Right atrium auricular region (tissue), 2 donors: ENCODE data around the gene PRCP. TPM values are rescaled to one million over a fixed set of nuclear protein-coding genes. Genes with fewer than 3 reads are reported as not detected.
A peak's percentile ranks its signal among the peaks of the same experiment; 100 is the strongest.
"Not testable (repeated sequence)": the region's sequence is repeated elsewhere in the genome, so short reads cannot be mapped to it uniquely, and the experiment has no call there.

Experiments
- DNase-seq: peaks from one replicate; pipeline ENCODE4 v3.0.0-alpha.2; 2019; ENCODE audit warnings: low spot score
- H3K27ac ChIP-seq, 2 donors: fragments of 200-600 bp; sonication (generic); 1 replicate in 1 of 2; 2 replicates in 1 of 2; pipeline ENCODE4 v1.5.1; 2016 to 2019
- H3K27me3 ChIP-seq, 2 donors: fragments of 200-600 bp; sonication (generic); one replicate each; pipeline versions ENCODE4 v1.5.1 to v1.6.0; 2017 to 2019
- H3K36me3 ChIP-seq: fragments of 200-600 bp; sonication (generic); one replicate; pipeline ENCODE4 v1.5.1; 2016
- H3K4me1 ChIP-seq, 2 donors: fragments of 200-600 bp; sonication (generic); one replicate each; pipeline versions ENCODE4 v1.5.1 to v1.6.0; 2017 to 2019
- H3K4me3 ChIP-seq, 2 donors: fragments of 200-600 bp; sonication (generic); 1 replicate in 1 of 2; 2 replicates in 1 of 2; pipeline ENCODE4 v1.5.1; 2017 to 2019; ENCODE audit warnings: mild to moderate bottlenecking in 1 of 2, moderate library complexity in 1 of 2
- H3K9me3 ChIP-seq, 2 donors: fragments of 200-600 bp; sonication (generic); one replicate each; pipeline ENCODE4 v1.5.1; 2019
- CTCF ChIP-seq, 2 donors: fragments of 200-600 bp; sonication (generic); IDR thresholded peaks; one replicate each; pipeline ENCODE4 v1.5.1; 2019; ENCODE audit warnings: antibody characterized with exemption in 2 of 2
- total RNA-seq, 2 donors: library from RNA; depleted of rRNA; stranded (reverse); fragments of >200 nt; gene quantifications; one replicate each; pipeline ENCODE4 v1.1.0, GENCODE V29; 2016

The PRCP gene
- total RNA-seq, 2 donors from 2014 or later, result 52.5 to 60.1 TPM

GRCh38 chr11:82930229-82930628 is 30.0 kb upstream of the PRCP start:
- Histone ChIP-seq H3K4me3 (no peak overlapping the region), H3K9me3 (no peaks in the 10 kb centered on the region), H3K4me1 (no peaks in the 10 kb centered on the region), H3K27me3 (no peaks in the 10 kb centered on the region), H3K27ac (no peak overlapping the region), H3K36me3 (no peaks in the 10 kb centered on the region)
- no peak for DNase-seq
- no peak for TF ChIP-seq CTCF (IDR thresholded peaks at IDR 0.05)

- Histone ChIP-seq H3K27me3 (no peaks in the 10 kb centered on the region), H3K4me3 (no peak overlapping the region), H3K9me3 (no peaks in the 10 kb centered on the region), H3K4me1 (no peaks in the 10 kb centered on the region), H3K36me3 (no peaks in the 10 kb centered on the region), H3K27ac (no peak overlapping the region)
- DNase-seq, result no peak
- no peak for TF ChIP-seq CTCF (IDR thresholded peaks at IDR 0.05)
These were observed 28.9 kb upstream of the PRCP start for GRCh38 chr11:82929121-82929520.

GRCh38 chr11:82927264-82927880 is 27.1 kb upstream of the PRCP start:
- no peak overlapping the region for H3K4me3 ChIP-seq
- no peaks in the 10 kb centered on the region for H3K9me3 ChIP-seq
- no peaks in the 10 kb centered on the region for H3K36me3 ChIP-seq
- H3K27me3 ChIP-seq, result no peaks in the 10 kb centered on the region
- peak; percentile 79 to 84 for TF ChIP-seq CTCF (IDR thresholded peaks at IDR 0.05)
- no peak for DNase-seq
- H3K27ac ChIP-seq, result no peak overlapping the region
- no peaks in the 10 kb centered on the region for H3K4me1 ChIP-seq

GRCh38 chr11:82924522-82925224 is 24.4 kb upstream of the PRCP start:
- no peaks in the 10 kb centered on the region for H3K9me3 ChIP-seq
- no peak for TF ChIP-seq CTCF (IDR thresholded peaks at IDR 0.05)
- no peaks in the 10 kb centered on the region for H3K4me1 ChIP-seq
- no peaks in the 10 kb centered on the region for H3K27me3 ChIP-seq
- DNase-seq, result no peak
- H3K36me3 ChIP-seq, result no peaks in the 10 kb centered on the region
- H3K4me3 ChIP-seq, result no peak overlapping the region
- no peak overlapping the region for H3K27ac ChIP-seq

- H3K4me1 ChIP-seq, H3K27ac ChIP-seq, DNase-seq, H3K4me3 ChIP-seq, H3K36me3 ChIP-seq, H3K9me3 ChIP-seq, H3K27me3 ChIP-seq: not testable (repeated sequence)
These were observed 22.4 kb upstream of the PRCP start for GRCh38 chr11:82922396-82923173.

- not testable (repeated sequence) for H3K4me1 ChIP-seq, H3K27me3 ChIP-seq, DNase-seq, H3K27ac ChIP-seq, H3K9me3 ChIP-seq, H3K36me3 ChIP-seq, H3K4me3 ChIP-seq
These were observed 20.0 kb upstream of the PRCP start for GRCh38 chr11:82920227-82920626.

GRCh38 chr11:82919786-82920185 is 19.6 kb upstream of the PRCP start:
- H3K27ac ChIP-seq, DNase-seq, H3K4me3 ChIP-seq, H3K36me3 ChIP-seq, H3K27me3 ChIP-seq, H3K4me1 ChIP-seq, H3K9me3 ChIP-seq: not testable (repeated sequence)
